GM18498 (cell line): ENCODE results near the gene LRP1B.

Source experiments
- ATAC-seq: cut with Tn5 transposase; IDR thresholded peaks from one replicate; pipeline ENCODE4 v1.9.1; 2021; ENCODE audit warnings: mild to moderate bottlenecking, moderate library complexity; ENCODE audit not compliant: unreplicated experiment

The LRP1B gene

DNA sequence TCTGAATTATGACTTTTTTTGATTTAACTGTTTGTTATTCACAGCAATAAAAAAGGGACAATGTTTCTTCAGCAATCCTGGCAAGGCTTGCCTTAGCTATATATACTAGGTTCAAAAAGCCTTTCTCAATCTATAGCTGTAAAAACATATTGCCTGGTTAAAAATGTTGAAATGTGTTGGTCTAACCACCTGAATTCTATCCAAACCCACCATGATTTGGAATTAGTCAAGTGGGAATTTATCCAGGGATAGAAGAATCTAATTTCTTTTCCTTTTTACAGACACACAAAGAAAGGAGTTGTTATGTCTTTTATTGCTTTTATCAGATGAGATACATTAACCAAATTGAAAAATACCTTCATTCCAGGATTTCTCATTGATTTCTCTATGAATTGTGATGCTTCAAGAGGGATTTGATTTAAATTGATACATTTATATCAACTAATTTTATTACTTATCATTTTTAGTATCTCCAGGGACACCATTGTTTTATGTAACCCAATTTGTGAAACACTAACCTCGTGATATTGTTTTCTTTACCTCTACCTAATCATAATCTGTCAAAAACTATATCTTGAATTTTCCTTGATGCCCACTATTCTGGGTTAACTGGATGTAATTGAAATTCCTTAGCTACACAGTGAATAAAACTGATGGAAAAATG is 88.1 kb downstream of the LRP1B start:
- ATAC-seq, result no peak

- no peak for ATAC-seq
Measured at GRCh38 chr2:142041996-142042395, 88.8 kb downstream of the LRP1B start.

DNA sequence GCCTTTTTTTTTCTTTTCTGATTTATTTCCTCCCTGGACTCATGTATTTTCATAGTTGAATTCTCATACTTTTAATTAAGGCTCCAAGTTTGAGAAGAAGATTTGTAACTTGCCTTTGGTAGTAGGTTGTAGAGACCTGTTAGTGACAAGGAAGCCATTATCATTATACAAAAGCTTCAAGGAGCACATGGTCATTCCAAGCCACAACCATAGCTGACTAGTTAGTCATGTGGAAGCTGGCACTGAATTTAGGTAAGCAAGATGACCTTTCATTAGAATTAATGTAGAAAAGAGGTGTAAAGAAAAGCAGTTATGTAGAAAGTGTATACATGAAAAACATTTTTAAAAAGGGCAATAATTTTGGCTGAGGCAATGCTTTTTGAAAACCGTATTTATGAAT is 89.7 kb downstream of the LRP1B start:
- ATAC-seq, result no peak

GRCh38 chr2:142040556-142040955 is 90.3 kb downstream of the LRP1B start:
- no peak for ATAC-seq

- no peak for ATAC-seq
Measured at GRCh38 chr2:142038826-142039225, 92.0 kb downstream of the LRP1B start.

- ATAC-seq, result no peak
Measured at GRCh38 chr2:142037744-142038143, 93.1 kb downstream of the LRP1B start.

- no peak for ATAC-seq
Measured at GRCh38 chr2:142037066-142037465, 93.8 kb downstream of the LRP1B start.

GRCh38 chr2:142033393-142033792 is 97.4 kb downstream of the LRP1B start:
- ATAC-seq, result no peak

DNA sequence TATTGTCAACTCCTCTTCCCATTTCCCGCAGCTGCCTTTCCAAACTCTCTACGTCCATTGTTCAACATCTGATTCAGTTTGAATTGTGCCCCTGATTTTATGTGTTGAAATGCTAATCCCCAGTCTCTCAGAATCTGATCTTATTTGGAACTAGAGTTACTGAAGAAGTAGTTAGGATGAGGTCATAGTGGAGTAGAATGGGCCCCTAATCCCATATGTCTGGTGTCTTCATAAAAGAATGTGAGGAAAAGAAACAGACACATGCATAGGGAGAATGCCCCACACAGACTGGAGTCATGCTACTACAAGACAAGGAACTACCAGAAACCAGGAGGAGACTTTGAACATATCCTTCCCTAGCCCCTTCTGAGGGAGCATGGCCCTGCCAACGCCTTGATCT is 99.2 kb downstream of the LRP1B start:
- ATAC-seq, result no peak

GRCh38 chr2:142030735-142031134 is 100.1 kb downstream of the LRP1B start:
- no peak for ATAC-seq

DNA sequence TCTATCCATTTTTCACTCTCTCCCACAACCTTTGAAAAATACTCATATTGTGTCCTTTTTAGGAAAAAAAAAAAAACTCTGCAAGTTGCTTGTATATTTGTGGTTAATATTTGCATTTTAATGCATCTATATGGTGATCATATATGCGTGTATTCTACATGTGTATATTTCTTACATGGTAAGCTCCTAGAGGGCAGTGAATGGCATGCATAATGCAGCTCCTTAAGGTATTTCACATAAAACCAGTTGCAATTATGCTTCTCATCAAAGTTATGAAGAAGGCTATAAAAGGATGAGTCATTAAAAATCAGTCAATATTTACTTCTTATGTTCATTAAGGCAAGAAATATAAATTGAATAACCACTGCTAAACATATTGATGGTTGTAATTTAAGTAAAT is 100.8 kb downstream of the LRP1B start:
- no peak for ATAC-seq

GRCh38 chr2:142025394-142025793 is 105.4 kb downstream of the LRP1B start:
- ATAC-seq, result no peak

DNA sequence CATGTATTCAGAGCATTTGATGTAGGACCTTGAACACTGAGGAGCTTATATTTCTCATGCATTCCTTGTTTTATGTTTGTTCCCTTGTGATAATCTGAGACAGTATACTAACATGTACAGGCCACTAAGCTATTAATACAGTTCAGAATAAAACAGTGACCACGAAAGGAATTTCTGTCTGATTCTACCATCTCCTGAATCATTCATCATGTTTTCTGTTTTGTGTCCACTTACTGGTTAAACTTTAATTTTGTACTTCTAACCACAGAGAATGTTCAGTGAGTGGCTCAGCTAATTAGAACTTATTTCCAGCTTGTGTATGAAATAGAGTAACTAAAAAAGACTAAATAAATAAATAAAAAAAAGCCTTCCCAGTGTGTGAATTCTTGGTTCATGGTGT is 110.4 kb downstream of the LRP1B start:
- ATAC-seq, result no peak

GRCh38 chr2:142014536-142014935 is 116.3 kb downstream of the LRP1B start:
- no peak for ATAC-seq

- no peak for ATAC-seq
Measured at GRCh38 chr2:142012797-142013196, 118.0 kb downstream of the LRP1B start.

GRCh38 chr2:142010477-142011270 is 120.1 kb downstream of the LRP1B start:
- ATAC-seq, result no peak

GRCh38 chr2:142008135-142008744 is 122.6 kb downstream of the LRP1B start:
- ATAC-seq, result no peak

- no peak for ATAC-seq
Measured at GRCh38 chr2:141994066-141994465, 136.8 kb downstream of the LRP1B start.

DNA sequence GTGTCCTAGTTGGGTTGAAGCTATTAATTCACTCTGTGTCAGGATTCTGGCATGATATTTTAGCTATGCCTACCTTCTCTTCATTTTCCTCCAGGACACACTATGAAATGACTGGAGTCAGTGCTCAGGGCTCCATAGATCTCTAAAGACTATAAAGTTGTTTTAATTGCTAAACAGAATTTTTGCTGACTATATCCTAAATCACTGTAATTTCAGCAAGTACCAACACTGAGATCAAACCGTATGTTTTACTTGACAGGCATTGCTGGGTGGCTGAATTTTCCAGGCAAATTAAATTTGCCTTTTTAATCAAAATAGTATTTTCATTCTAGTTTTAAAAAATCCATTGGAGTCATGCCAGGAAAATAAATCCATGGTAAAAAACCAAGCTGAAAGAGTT is 138.1 kb downstream of the LRP1B start:
- no peak for ATAC-seq

DNA sequence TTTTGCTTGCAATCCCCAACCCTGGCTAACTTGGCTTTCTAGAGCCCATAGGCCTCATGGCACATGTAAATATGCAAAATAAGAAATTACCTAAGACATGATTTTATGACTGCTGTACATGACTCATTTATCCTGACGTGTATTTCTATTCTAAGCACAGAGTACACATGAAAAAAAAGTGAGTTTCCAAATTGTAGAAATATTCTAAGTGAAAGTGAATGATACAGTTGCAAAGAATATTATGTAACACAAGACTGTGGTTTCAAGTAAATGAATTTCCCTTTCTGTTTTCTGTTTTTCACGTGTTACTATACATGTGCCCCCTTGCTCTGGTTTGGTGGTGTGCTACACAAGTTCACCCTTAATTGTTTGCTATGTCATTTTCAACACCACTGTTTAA is 162.4 kb downstream of the LRP1B start:
- no peak for ATAC-seq

GRCh38 chr2:141967980-141968379 is 162.8 kb downstream of the LRP1B start:
- ATAC-seq, result no peak

DNA sequence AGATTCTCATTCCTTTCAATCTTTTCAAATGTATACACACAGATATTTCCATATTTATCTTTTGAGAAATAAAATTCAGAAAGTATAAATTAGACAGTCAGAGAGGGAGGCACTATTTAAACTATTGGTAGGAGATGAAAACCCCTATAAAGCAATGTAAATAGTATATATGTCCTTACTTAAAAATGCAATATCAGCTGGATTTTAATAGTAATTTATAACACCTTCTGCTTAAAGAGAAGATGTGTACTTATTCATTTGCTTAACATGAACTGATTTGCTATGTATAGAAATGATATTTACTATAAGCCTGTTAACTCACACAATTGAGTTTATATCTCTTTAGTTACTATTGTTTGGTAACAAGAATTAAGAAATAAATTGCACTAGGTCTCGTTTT is 163.3 kb downstream of the LRP1B start:
- ATAC-seq, result no peak
